ENCODE results near the gene EDARADD. TPM values are rescaled to one million over a fixed set of nuclear protein-coding genes. Genes with fewer than 3 reads are reported as not detected.

Gene EDARADD
- total and polyA plus RNA-seq, 2 of the 8 experiments (the other 6 are each of a cell fraction or from before 2014, with no cell fraction given) = 3.4 to 6.1 TPM

DNA sequence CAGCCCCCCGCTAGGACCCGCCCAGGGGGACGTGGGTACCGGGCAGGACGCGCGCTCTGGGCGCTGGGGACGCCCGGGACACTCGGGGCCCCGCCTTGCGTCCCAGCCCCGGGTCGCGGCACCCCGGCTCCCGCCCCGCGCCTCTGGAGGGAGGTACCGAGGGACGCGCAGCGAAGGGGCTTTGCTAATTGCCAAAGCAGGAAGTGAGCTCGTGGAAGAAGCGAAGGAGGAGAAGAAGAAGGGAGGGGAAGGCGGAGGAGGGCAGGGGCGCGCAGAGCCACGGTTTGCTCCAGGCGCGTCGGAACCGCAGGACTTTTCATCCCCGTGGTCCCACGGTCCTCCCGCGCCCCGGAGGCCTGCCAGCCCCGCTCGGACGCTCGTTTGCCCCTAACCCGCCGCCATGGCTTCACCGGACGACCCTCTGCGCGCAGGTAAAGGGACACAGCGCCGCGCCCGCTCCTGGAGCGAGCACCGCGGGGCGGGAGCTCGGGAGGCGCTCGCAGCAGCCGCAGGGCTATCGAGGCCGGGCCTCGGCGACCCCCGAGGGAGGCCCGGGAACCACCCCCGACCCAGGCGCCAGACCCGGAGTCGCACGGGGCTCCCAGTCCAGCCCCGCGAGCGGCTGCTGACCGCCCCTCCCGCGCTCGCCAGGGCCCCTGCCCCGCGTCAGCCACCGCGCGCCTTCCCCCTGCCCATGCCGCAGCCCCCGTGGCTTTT is 1.3 kb downstream of the EDARADD start (continued):
- TF ChIP-seq, protein P1, sequence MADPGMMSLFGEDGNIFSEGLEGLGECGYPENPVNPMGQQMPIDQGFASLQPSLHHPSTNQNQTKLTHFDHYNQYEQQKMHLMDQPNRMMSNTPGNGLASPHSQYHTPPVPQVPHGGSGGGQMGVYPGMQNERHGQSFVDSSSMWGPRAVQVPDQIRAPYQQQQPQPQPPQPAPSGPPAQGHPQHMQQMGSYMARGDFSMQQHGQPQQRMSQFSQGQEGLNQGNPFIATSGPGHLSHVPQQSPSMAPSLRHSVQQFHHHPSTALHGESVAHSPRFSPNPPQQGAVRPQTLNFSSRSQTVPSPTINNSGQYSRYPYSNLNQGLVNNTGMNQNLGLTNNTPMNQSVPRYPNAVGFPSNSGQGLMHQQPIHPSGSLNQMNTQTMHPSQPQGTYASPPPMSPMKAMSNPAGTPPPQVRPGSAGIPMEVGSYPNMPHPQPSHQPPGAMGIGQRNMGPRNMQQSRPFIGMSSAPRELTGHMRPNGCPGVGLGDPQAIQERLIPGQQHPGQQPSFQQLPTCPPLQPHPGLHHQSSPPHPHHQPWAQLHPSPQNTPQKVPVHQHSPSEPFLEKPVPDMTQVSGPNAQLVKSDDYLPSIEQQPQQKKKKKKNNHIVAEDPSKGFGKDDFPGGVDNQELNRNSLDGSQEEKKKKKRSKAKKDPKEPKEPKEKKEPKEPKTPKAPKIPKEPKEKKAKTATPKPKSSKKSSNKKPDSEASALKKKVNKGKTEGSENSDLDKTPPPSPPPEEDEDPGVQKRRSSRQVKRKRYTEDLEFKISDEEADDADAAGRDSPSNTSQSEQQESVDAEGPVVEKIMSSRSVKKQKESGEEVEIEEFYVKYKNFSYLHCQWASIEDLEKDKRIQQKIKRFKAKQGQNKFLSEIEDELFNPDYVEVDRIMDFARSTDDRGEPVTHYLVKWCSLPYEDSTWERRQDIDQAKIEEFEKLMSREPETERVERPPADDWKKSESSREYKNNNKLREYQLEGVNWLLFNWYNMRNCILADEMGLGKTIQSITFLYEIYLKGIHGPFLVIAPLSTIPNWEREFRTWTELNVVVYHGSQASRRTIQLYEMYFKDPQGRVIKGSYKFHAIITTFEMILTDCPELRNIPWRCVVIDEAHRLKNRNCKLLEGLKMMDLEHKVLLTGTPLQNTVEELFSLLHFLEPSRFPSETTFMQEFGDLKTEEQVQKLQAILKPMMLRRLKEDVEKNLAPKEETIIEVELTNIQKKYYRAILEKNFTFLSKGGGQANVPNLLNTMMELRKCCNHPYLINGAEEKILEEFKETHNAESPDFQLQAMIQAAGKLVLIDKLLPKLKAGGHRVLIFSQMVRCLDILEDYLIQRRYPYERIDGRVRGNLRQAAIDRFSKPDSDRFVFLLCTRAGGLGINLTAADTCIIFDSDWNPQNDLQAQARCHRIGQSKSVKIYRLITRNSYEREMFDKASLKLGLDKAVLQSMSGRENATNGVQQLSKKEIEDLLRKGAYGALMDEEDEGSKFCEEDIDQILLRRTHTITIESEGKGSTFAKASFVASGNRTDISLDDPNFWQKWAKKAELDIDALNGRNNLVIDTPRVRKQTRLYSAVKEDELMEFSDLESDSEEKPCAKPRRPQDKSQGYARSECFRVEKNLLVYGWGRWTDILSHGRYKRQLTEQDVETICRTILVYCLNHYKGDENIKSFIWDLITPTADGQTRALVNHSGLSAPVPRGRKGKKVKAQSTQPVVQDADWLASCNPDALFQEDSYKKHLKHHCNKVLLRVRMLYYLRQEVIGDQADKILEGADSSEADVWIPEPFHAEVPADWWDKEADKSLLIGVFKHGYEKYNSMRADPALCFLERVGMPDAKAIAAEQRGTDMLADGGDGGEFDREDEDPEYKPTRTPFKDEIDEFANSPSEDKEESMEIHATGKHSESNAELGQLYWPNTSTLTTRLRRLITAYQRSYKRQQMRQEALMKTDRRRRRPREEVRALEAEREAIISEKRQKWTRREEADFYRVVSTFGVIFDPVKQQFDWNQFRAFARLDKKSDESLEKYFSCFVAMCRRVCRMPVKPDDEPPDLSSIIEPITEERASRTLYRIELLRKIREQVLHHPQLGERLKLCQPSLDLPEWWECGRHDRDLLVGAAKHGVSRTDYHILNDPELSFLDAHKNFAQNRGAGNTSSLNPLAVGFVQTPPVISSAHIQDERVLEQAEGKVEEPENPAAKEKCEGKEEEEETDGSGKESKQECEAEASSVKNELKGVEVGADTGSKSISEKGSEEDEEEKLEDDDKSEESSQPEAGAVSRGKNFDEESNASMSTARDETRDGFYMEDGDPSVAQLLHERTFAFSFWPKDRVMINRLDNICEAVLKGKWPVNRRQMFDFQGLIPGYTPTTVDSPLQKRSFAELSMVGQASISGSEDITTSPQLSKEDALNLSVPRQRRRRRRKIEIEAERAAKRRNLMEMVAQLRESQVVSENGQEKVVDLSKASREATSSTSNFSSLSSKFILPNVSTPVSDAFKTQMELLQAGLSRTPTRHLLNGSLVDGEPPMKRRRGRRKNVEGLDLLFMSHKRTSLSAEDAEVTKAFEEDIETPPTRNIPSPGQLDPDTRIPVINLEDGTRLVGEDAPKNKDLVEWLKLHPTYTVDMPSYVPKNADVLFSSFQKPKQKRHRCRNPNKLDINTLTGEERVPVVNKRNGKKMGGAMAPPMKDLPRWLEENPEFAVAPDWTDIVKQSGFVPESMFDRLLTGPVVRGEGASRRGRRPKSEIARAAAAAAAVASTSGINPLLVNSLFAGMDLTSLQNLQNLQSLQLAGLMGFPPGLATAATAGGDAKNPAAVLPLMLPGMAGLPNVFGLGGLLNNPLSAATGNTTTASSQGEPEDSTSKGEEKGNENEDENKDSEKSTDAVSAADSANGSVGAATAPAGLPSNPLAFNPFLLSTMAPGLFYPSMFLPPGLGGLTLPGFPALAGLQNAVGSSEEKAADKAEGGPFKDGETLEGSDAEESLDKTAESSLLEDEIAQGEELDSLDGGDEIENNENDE (IDR thresholded peaks at IDR 0.05; ENCODE audit: insufficient replicate concordance, low read length) = no peak
